NB4 (cell line): ENCODE data around the gene TEAD4.

Source experiments
- CTCF ChIP-seq: IDR thresholded peaks from one replicate; pipeline ENCODE4 v1.5.1; 2012; ENCODE audit warnings: low read depth, low read length
- POLR2A ChIP-seq: IDR thresholded peaks from 2 replicates; pipeline ENCODE4 v1.6.1; 2011; ENCODE audit warnings: mild to moderate bottlenecking; ENCODE audit not compliant: insufficient read length; ENCODE audit errors: extremely low read depth

- peak; percentile 52 for TF ChIP-seq CTCF
- no peak for TF ChIP-seq POLR2A
Measured at GRCh38 chr12:3004655-3005565, 45.7 kb downstream of the TEAD4 start.
